Measurements from ENCODE around the gene CLSTN1.

GRCh38 chr1:9827558-9828185 lies 3.9 kb upstream of the CLSTN1 start:
- TF ChIP-seq EZH2 (IDR thresholded peaks at IDR 0.05; ENCODE audit: insufficient read depth, poor library complexity, severe bottlenecking) (no peak), EZH2phosphoT487 (IDR thresholded peaks at IDR 0.05; ENCODE audit: insufficient read depth, low read depth) (no peak)
